Endothelial cell of umbilical vein (primary cell): ENCODE data around the gene ZNF813. TPM values are rescaled to one million over a fixed set of nuclear protein-coding genes. Genes with fewer than 3 reads are reported as not detected.

ENCODE experiments used
- BruUV-seq: library from RNA; stranded (reverse); fragments of 400-500 nt; replicated peaks from 2 replicates; lab custom pipeline; 2021; lab: Mats Ljungman, UMichigan
- CTCF ChIA-PET: fragments of 300-600, 350-600 bp; sonication (Branson Sonifier 250); formaldehyde crosslinking; loops from one replicate; lab custom pipeline; 2021; ENCODE audit warnings: antibody characterized with exemption, inconsistent platforms; lab: Charles Lee
- POLR2A ChIA-PET: fragments of 300-600, 350-600 bp; sonication (Branson Sonifier 250); formaldehyde crosslinking; loops from one replicate; lab custom pipeline; 2021; ENCODE audit warnings: antibody characterized with exemption, inconsistent platforms; lab: Charles Lee
- DNase-seq: peaks from one replicate; pipeline ENCODE4 v3.0.0-alpha.2; 2011; ENCODE audit warnings: low read depth, low spot score
- FAIRE-seq: peaks from 2 replicates; lab custom pipeline; 2011; peaks lifted over from hg19 to GRCh38; lab: Jason Lieb, UNC
- H2AFZ ChIP-seq: 2 replicates; pipeline ENCODE4 v1.6.0; 2012; ENCODE audit warnings: low read depth, low read length, control low read depth, inconsistent platforms
- H3K27ac ChIP-seq: 2 replicates; pipeline ENCODE4 v1.5.1; 2011; ENCODE audit warnings: low read depth, mild to moderate bottlenecking, control low read depth, low read length, moderate library complexity; ENCODE audit not compliant: insufficient read depth
- H3K27me3 ChIP-seq, 2 experiments: 2 replicates each; pipeline versions ENCODE4 v1.6.0 to v1.6.1; 2011; ENCODE audit warnings: low read length in 2 of 2, mixed read lengths in 1 of 2; ENCODE audit not compliant: control insufficient read depth in 2 of 2, insufficient read depth in 2 of 2
- H3K36me3 ChIP-seq, 2 experiments: 2 replicates in 1 of 2; 3 replicates in 1 of 2; pipeline ENCODE4 v1.5.1; 2011; ENCODE audit warnings: low read length in 2 of 2, mild to moderate bottlenecking in 1 of 2, moderate library complexity in 1 of 2; ENCODE audit not compliant: control insufficient read depth in 2 of 2, insufficient read depth in 2 of 2; ENCODE audit errors: extremely low read depth in 1 of 2
- H3K4me1 ChIP-seq: 3 replicates; pipeline ENCODE4 v1.5.1; 2011; ENCODE audit warnings: mild to moderate bottlenecking, low read length; ENCODE audit not compliant: control insufficient read depth, insufficient read depth; ENCODE audit errors: extremely low read depth
- H3K4me2 ChIP-seq: 2 replicates; pipeline ENCODE4 v1.6.1; 2011; ENCODE audit warnings: low read length, control low read depth, mixed read lengths; ENCODE audit not compliant: insufficient read depth
- H3K4me3 ChIP-seq, 3 experiments: fragments of 200-600 bp in 1 of 3; sonication (generic), shearing (Covaris generic) in 1 of 3; replicated peaks in 1 of 3; 2 replicates each; pipeline ENCODE4 v1.5.1; 2011 to 2016; ENCODE audit warnings: control low read depth in 3 of 3, low read length in 3 of 3, mild to moderate bottlenecking in 2 of 3, inconsistent platforms in 1 of 3, low read depth in 1 of 3, moderate library complexity in 1 of 3; ENCODE audit not compliant: insufficient read depth in 1 of 3
- H3K79me2 ChIP-seq: 2 replicates; pipeline ENCODE4 v1.6.0; 2012; ENCODE audit warnings: low read length, inconsistent platforms; ENCODE audit not compliant: control insufficient read depth, insufficient read depth
- H3K9ac ChIP-seq: replicated peaks from 2 replicates; pipeline ENCODE3; 2011; ENCODE audit warnings: low read length, control low read depth; ENCODE audit not compliant: insufficient read depth; ENCODE audit errors: extremely low read depth
- H3K9me1 ChIP-seq: replicated peaks from 3 replicates; pipeline ENCODE4 v1.6.0; 2011; ENCODE audit warnings: mild to moderate bottlenecking, low read length; ENCODE audit not compliant: control insufficient read depth, insufficient read depth; ENCODE audit errors: extremely low read depth
- H3K9me3 ChIP-seq: replicated peaks from 2 replicates; pipeline ENCODE4 v1.5.1; 2012; ENCODE audit warnings: low read length, inconsistent platforms; ENCODE audit not compliant: control insufficient read depth, insufficient read depth
- H4K20me1 ChIP-seq: replicated peaks from 2 replicates; pipeline ENCODE3; 2011; ENCODE audit warnings: mild to moderate bottlenecking, low read length; ENCODE audit not compliant: control insufficient read depth, insufficient read depth; ENCODE audit errors: extremely low read depth
- EZH2 ChIP-seq: IDR thresholded peaks from 2 replicates; pipeline ENCODE4 v1.6.1; 2012; ENCODE audit warnings: borderline replicate concordance, low read depth, mild to moderate bottlenecking, moderate library complexity, low read length, inconsistent platforms; ENCODE audit not compliant: severe bottlenecking
- GATA2 ChIP-seq: IDR thresholded peaks from 2 replicates; pipeline ENCODE4 v1.7.0; 2011; ENCODE audit warnings: low read depth, mild to moderate bottlenecking, moderate library complexity, mixed read lengths, low read length; ENCODE audit not compliant: insufficient read length, insufficient read depth
- MYC ChIP-seq: IDR thresholded peaks from one replicate; pipeline ENCODE4 v1.6.1; 2011; ENCODE audit warnings: mild to moderate bottlenecking, low read depth, low read length
- POLR2A ChIP-seq: IDR thresholded peaks from 2 replicates; pipeline ENCODE4 v1.6.1; 2012; ENCODE audit warnings: low read depth, mild to moderate bottlenecking, control low read depth, low read length
- dilution Hi-C: fragments of 300-500 bp; cut with MboI; formaldehyde crosslinking; loops from one replicate; pipeline ENCODE4 v1.15.0; 2019; ENCODE audit warnings: low sequenced_read_pairs; ENCODE audit not compliant: extremely low pct_ligation_motif_present
- intact Hi-C: fragments of 100-400 bp; cut with micrococcal nuclease; formaldehyde crosslinking; loops from one replicate; pipeline ENCODE4 v1.10.0; 2022
- polyA plus RNA-seq, 4 experiments: library from polyadenylated mRNA; depleted of rRNA in 3 of 4; stranded (reverse) in 3 of 4; unstranded in 1 of 4; fragments of >200 nt; gene quantifications; 2 replicates each; pipeline versions ENCODE4 v1.2.1 to v1.2.3, GENCODE V29; 2011 to 2012; ENCODE audit warnings: missing spikeins in 1 of 4
- total RNA-seq: library from RNA; stranded (reverse); gene quantifications from 2 replicates; pipeline ENCODE4 v1.2.3, GENCODE V29; 2021
- TF ChIP-seq, protein P1 (sequence below), 2 donors: IDR thresholded peaks; 1 replicate in 1 of 2; 2 replicates in 1 of 2; pipeline ENCODE4 v1.5.1; 2011; ENCODE audit warnings: low read length in 2 of 2, mild to moderate bottlenecking in 2 of 2, moderate library complexity in 2 of 2, control low read depth in 1 of 2, inconsistent platforms in 1 of 2, low read depth in 1 of 2; ENCODE audit not compliant: insufficient read depth in 1 of 2; ENCODE audit errors: extremely low read depth in 1 of 2

Gene ZNF813
- total and polyA plus RNA-seq, 2 donors (not counting 3 experiments of a cell fraction or from before 2014, with no cell fraction given), result 0.47 to 2.3 TPM

DNA sequence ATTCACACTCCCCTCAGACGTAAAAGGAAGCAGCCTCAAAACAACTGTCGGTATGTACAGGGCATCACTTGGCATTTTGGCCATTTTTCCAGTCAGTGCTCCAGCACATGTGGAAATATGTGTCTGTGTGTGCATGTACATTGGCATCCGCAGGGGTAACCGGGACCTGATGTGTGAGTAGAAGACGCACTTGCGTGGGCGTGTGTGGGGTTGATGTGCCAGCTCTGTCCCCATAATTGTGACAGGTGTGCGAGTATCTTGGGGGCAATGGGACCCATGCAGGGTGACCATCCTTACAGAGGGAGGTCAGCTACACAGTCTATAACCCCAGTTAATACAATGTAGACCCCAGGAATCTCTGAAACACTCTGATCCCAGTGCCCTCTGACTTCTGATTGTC lies 63.1 kb downstream of the ZNF813 start:
- intact Hi-C loops (no loop called here), dilution Hi-C loops (no loop called here)
- no peak for FAIRE-seq
- Histone ChIP-seq H3K27me3 (no peaks in the 10 kb centered on the region), H3K4me2 (no peak overlapping the region), H3K4me3 (no peak overlapping the region), H3K36me3 (no peaks in the 10 kb centered on the region), H3K27ac (no peak overlapping the region), H3K79me2 (no peaks in the 10 kb centered on the region), H4K20me1 (no peaks in the 10 kb centered on the region), H3K9me1 (no peaks in the 10 kb centered on the region), H3K9me3 (no peaks in the 10 kb centered on the region), H3K4me1 (no peaks in the 10 kb centered on the region), H2AFZ (no peak overlapping the region), H3K9ac (no peak overlapping the region)
- ChIA-PET POLR2A (no interaction called here), CTCF (interaction anchor here (1.9 kb wide), 1 partner anchor 10 kb away, joined by 5 read pairs; no protein-coding TSS in a partner anchor)
- TF ChIP-seq POLR2A (no peak), MYC (no peak)
- no TSS peak for BruUV-seq
- DNase-seq, result no peak

- no TSS peak for BruUV-seq
- H3K4me3 ChIP-seq, result no peak overlapping the region
- no peak for FAIRE-seq
These were observed 63.9 kb downstream of the ZNF813 start for GRCh38 chr19:53531457-53531856.

More at GRCh38 chr19:53531457-53531856, 63.9 kb downstream of the ZNF813 start:
- no peaks in the 10 kb centered on the region for H3K9me3 ChIP-seq
- dilution Hi-C loops, result no loop called here
- ChIA-PET POLR2A (no interaction called here), CTCF (interaction anchor here (1.9 kb wide), 1 partner anchor 10 kb away, joined by 5 read pairs; no protein-coding TSS in a partner anchor)
- H2AFZ ChIP-seq, result no peak overlapping the region
- H3K9me1 ChIP-seq, result no peaks in the 10 kb centered on the region
- no peaks in the 10 kb centered on the region for H3K4me1 ChIP-seq
- no peak overlapping the region for H3K9ac ChIP-seq
- no peak for DNase-seq
- no peaks in the 10 kb centered on the region for H3K27me3 ChIP-seq
- no peak overlapping the region for H3K4me2 ChIP-seq
- intact Hi-C loops, result no loop called here
- no peaks in the 10 kb centered on the region for H3K79me2 ChIP-seq
- no peaks in the 10 kb centered on the region for H3K36me3 ChIP-seq
- no peak overlapping the region for H3K27ac ChIP-seq
- H4K20me1 ChIP-seq, result no peaks in the 10 kb centered on the region
- TF ChIP-seq POLR2A, result no peak
- no peak for TF ChIP-seq EZH2
- no peak for TF ChIP-seq MYC
- TF ChIP-seq, protein P1, sequence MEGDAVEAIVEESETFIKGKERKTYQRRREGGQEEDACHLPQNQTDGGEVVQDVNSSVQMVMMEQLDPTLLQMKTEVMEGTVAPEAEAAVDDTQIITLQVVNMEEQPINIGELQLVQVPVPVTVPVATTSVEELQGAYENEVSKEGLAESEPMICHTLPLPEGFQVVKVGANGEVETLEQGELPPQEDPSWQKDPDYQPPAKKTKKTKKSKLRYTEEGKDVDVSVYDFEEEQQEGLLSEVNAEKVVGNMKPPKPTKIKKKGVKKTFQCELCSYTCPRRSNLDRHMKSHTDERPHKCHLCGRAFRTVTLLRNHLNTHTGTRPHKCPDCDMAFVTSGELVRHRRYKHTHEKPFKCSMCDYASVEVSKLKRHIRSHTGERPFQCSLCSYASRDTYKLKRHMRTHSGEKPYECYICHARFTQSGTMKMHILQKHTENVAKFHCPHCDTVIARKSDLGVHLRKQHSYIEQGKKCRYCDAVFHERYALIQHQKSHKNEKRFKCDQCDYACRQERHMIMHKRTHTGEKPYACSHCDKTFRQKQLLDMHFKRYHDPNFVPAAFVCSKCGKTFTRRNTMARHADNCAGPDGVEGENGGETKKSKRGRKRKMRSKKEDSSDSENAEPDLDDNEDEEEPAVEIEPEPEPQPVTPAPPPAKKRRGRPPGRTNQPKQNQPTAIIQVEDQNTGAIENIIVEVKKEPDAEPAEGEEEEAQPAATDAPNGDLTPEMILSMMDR (IDR thresholded peaks at IDR 0.05; ENCODE audit: extremely low read depth in 1 of 2, insufficient read depth in 1 of 2, low read depth in 1 of 2, low read length in 2 of 2), result no peak
- no peak for TF ChIP-seq GATA2
